ENCODE results near the gene USP15.

GRCh38 chr12:62264706-62265105 lies 4.5 kb downstream of the USP15 start:
- TF ChIP-seq, protein P1, sequence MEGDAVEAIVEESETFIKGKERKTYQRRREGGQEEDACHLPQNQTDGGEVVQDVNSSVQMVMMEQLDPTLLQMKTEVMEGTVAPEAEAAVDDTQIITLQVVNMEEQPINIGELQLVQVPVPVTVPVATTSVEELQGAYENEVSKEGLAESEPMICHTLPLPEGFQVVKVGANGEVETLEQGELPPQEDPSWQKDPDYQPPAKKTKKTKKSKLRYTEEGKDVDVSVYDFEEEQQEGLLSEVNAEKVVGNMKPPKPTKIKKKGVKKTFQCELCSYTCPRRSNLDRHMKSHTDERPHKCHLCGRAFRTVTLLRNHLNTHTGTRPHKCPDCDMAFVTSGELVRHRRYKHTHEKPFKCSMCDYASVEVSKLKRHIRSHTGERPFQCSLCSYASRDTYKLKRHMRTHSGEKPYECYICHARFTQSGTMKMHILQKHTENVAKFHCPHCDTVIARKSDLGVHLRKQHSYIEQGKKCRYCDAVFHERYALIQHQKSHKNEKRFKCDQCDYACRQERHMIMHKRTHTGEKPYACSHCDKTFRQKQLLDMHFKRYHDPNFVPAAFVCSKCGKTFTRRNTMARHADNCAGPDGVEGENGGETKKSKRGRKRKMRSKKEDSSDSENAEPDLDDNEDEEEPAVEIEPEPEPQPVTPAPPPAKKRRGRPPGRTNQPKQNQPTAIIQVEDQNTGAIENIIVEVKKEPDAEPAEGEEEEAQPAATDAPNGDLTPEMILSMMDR (optimal IDR thresholded peaks at IDR 0.05 in 1 of 3, IDR thresholded peaks at IDR 0.05 in 1 of 3, conservative IDR thresholded peaks at IDR 0.05 in 1 of 3; ENCODE audit: extremely low read depth in 1 of 3, insufficient read depth in 2 of 3, low read length in 3 of 3) = no peak
- TF ChIP-seq EZH2 (IDR thresholded peaks at IDR 0.05; ENCODE audit: low read length) = no peak
